Measurements from ENCODE around the gene ZNF823.
A peak's percentile ranks its signal among the peaks of the same experiment; 100 is the strongest.

Gene ZNF823

DNA sequence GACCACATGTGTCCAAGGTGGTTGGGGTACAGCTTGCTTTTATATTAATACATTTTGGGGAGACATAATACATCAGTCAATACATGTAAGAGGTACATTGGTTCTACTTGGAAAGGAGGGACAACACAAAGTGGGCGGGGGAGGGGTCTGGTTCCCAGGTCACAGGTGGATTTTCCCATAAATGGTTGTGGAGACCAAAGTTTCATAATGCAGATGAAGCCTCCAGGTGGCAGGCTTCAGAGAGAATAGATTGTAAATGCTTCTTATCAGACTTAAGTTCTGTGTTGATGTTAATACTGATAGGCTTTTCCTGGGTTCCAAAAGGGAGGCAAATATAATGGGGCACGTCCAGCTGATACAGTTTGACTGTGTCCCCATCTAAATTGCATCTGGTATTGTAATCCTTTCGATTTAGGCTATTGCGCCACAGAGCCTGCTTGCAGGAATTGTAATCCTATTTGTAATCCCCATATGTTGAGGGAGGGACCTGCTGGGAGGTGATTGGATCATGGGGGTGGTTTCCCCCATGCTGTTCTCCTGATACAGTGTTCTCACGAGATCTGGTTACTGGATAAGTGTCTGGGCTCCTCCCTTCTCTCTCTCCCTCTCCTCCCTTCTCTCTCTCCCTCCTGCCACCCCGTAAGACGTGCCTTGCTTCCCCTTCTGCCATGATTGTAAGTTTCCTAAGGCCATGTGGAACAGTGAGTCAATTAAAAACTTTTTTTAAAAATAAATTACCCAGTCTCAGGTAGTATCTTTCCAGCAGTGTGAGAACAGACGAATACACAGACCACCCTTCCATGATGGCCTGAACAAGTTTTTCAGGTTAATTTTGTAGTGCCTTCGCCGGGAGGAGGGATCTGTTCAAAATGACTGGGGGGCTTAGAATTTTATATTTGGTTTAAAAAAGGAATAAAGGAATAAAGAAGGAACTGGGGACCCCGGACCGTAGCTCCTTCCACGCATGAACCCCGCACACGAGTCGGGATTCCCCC, 44.9 kb downstream of the ZNF823 start (continued):
- TF ChIP-seq SP7 (tag by site-specific recombination; IDR thresholded peaks at IDR 0.05), result peak; percentile 59
- TF ChIP-seq KLF7 (tag by site-specific recombination; IDR thresholded peaks at IDR 0.05; ENCODE audit: borderline replicate concordance), result peak; percentile 52; the same call in 1 of the 2 replicates
- TF ChIP-seq, protein P1, sequence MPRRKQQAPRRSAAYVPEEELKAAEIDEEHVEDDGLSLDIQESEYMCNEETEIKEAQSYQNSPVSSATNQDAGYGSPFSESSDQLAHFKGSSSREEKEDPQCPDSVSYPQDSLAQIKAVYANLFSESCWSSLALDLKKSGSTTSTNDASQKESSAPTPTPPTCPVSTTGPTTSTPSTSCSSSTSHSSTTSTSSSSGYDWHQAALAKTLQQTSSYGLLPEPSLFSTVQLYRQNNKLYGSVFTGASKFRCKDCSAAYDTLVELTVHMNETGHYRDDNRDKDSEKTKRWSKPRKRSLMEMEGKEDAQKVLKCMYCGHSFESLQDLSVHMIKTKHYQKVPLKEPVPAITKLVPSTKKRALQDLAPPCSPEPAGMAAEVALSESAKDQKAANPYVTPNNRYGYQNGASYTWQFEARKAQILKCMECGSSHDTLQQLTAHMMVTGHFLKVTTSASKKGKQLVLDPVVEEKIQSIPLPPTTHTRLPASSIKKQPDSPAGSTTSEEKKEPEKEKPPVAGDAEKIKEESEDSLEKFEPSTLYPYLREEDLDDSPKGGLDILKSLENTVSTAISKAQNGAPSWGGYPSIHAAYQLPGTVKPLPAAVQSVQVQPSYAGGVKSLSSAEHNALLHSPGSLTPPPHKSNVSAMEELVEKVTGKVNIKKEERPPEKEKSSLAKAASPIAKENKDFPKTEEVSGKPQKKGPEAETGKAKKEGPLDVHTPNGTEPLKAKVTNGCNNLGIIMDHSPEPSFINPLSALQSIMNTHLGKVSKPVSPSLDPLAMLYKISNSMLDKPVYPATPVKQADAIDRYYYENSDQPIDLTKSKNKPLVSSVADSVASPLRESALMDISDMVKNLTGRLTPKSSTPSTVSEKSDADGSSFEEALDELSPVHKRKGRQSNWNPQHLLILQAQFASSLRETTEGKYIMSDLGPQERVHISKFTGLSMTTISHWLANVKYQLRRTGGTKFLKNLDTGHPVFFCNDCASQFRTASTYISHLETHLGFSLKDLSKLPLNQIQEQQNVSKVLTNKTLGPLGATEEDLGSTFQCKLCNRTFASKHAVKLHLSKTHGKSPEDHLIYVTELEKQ (tag by site-specific recombination; IDR thresholded peaks at IDR 0.05; ENCODE audit: borderline replicate concordance), result no peak
- peak; percentile 49; the same call in 1 of the 2 replicates for TF ChIP-seq KLF16 (tag by site-specific recombination; IDR thresholded peaks at IDR 0.05)
- peak; percentile 55; the same call in 1 of the 2 replicates for TF ChIP-seq KLF1 (tag by site-specific recombination; IDR thresholded peaks at IDR 0.05)
- TF ChIP-seq, protein P2, sequence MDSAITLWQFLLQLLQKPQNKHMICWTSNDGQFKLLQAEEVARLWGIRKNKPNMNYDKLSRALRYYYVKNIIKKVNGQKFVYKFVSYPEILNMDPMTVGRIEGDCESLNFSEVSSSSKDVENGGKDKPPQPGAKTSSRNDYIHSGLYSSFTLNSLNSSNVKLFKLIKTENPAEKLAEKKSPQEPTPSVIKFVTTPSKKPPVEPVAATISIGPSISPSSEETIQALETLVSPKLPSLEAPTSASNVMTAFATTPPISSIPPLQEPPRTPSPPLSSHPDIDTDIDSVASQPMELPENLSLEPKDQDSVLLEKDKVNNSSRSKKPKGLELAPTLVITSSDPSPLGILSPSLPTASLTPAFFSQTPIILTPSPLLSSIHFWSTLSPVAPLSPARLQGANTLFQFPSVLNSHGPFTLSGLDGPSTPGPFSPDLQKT (IDR thresholded peaks at IDR 0.05; ENCODE audit: borderline replicate concordance, low read depth, low read length), result no peak
- TF ChIP-seq ZNF501 (tag by site-specific recombination; IDR thresholded peaks at IDR 0.05), result no peak
- peak; percentile 44 for TF ChIP-seq ZNF629 (tag by site-specific recombination; IDR thresholded peaks at IDR 0.05)
- TF ChIP-seq ZNF121 (tag by site-specific recombination; IDR thresholded peaks at IDR 0.05), result no peak
- peak; percentile 76 for TF ChIP-seq ZIC2 (tag by site-specific recombination; IDR thresholded peaks at IDR 0.05)
- TF ChIP-seq OVOL3 (tag by site-specific recombination; IDR thresholded peaks at IDR 0.05), result no peak
- TF ChIP-seq ZNF23 (tag by site-specific recombination; IDR thresholded peaks at IDR 0.05; ENCODE audit: borderline replicate concordance), result no peak
- peak; percentile 81 for TF ChIP-seq SCRT2 (tag by site-specific recombination; IDR thresholded peaks at IDR 0.05)
- TF ChIP-seq ZBTB17 (tag by site-specific recombination; IDR thresholded peaks at IDR 0.05), result peak; percentile 86
- TF ChIP-seq ZFP69B (tag by site-specific recombination; IDR thresholded peaks at IDR 0.05), result peak; percentile 55
- TF ChIP-seq SETDB1 (IDR thresholded peaks at IDR 0.05; ENCODE audit: insufficient read length, low read length), result peak; percentile 94
- peak; percentile 65 for TF ChIP-seq GLIS2 (tag by site-specific recombination; IDR thresholded peaks at IDR 0.05)
- TF ChIP-seq ZNF140 (tag by site-specific recombination; IDR thresholded peaks at IDR 0.05), result no peak
- TF ChIP-seq ZNF677 (tag by site-specific recombination; IDR thresholded peaks at IDR 0.05), result no peak
- TF ChIP-seq, protein P3, sequence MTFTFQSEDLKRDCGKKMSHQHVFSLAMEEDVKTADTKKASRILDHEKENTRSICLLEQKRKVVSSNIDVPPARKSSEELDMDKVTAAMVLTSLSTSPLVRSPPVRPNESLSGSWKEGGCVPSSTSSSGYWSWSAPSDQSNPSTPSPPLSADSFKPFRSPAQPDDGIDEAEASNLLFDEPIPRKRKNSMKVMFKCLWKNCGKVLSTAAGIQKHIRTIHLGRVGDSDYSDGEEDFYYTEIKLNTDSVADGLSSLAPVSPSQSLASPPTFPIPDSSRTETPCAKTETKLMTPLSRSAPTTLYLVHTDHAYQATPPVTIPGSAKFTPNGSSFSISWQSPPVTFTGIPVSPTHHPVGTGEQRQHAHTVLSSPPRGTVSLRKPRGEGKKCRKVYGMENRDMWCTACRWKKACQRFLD (tag by site-specific recombination; IDR thresholded peaks at IDR 0.05), result no peak
- TF ChIP-seq ZNF791 (tag by site-specific recombination; IDR thresholded peaks at IDR 0.05), result no peak
- no peak for TF ChIP-seq ZNF114 (tag by site-specific recombination; IDR thresholded peaks at IDR 0.05)
- TF ChIP-seq ZNF521 (tag by site-specific recombination; IDR thresholded peaks at IDR 0.05), result no peak
- no peak for TF ChIP-seq ZFP37 (tag by site-specific recombination; IDR thresholded peaks at IDR 0.05)
- TF ChIP-seq ZNF416 (tag by site-specific recombination; IDR thresholded peaks at IDR 0.05), result no peak
- no peak for TF ChIP-seq FEZF1 (tag by site-specific recombination; IDR thresholded peaks at IDR 0.05)
- no peak for TF ChIP-seq ZNF514 (tag by site-specific recombination; IDR thresholded peaks at IDR 0.05)
- TF ChIP-seq, protein P4, sequence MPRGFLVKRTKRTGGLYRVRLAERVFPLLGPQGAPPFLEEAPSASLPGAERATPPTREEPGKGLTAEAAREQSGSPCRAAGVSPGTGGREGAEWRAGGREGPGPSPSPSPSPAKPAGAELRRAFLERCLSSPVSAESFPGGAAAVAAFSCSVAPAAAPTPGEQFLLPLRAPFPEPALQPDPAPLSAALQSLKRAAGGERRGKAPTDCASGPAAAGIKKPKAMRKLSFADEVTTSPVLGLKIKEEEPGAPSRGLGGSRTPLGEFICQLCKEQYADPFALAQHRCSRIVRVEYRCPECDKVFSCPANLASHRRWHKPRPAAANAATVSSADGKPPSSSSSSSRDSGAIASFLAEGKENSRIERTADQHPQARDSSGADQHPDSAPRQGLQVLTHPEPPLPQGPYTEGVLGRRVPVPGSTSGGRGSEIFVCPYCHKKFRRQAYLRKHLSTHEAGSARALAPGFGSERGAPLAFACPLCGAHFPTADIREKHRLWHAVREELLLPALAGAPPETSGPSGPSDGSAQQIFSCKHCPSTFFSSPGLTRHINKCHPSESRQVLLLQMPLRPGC (tag by site-specific recombination; IDR thresholded peaks at IDR 0.05), result no peak
- TF ChIP-seq GLI2 (tag by site-specific recombination; IDR thresholded peaks at IDR 0.05; ENCODE audit: borderline replicate concordance, low read depth), result no peak
- no peak for TF ChIP-seq SALL2 (tag by site-specific recombination; IDR thresholded peaks at IDR 0.05; ENCODE audit: borderline replicate concordance)
- no peak for TF ChIP-seq ZNF600 (tag by site-specific recombination; IDR thresholded peaks at IDR 0.05)
- no peak; the same call in 1 of the 2 replicates for TF ChIP-seq KLF9 (tag by site-specific recombination; IDR thresholded peaks at IDR 0.05; ENCODE audit: low read depth)
- TF ChIP-seq ZNF701 (tag by site-specific recombination; IDR thresholded peaks at IDR 0.05), result no peak
- no peak for TF ChIP-seq ZNF214 (tag by site-specific recombination; IDR thresholded peaks at IDR 0.05; ENCODE audit: borderline replicate concordance)

Measured in HEK293 (cell line).